HG02642 (cell line): ENCODE results near the gene RAPGEF4.
"Not testable (repeated sequence)": the region's sequence is repeated elsewhere in the genome, so short reads cannot be mapped to it uniquely, and the experiment has no call there.

Experiments used
- ATAC-seq: cut with Tn5 transposase; IDR thresholded peaks from one replicate; pipeline ENCODE4 v1.9.1; 2021; ENCODE audit warnings: mild to moderate bottlenecking; ENCODE audit not compliant: unreplicated experiment, poor library complexity

The RAPGEF4 gene

GRCh38 chr2:172769879-172770278 is 34.2 kb downstream of the RAPGEF4 start:
- ATAC-seq: no peak

GRCh38 chr2:172770887-172771286 is 35.2 kb downstream of the RAPGEF4 start:
- ATAC-seq: no peak

GRCh38 chr2:172772633-172773032 is 37.0 kb downstream of the RAPGEF4 start:
- ATAC-seq: no peak

- ATAC-seq: no peak
These were observed 38.7 kb downstream of the RAPGEF4 start for GRCh38 chr2:172774302-172774701.

GRCh38 chr2:172775319-172775718 is 39.7 kb downstream of the RAPGEF4 start:
- no peak for ATAC-seq

GRCh38 chr2:172777431-172777830 is 41.8 kb downstream of the RAPGEF4 start:
- no peak for ATAC-seq

- ATAC-seq: no peak
These were observed 47.0 kb downstream of the RAPGEF4 start for GRCh38 chr2:172782506-172783164.

GRCh38 chr2:172783165-172783898 is 47.7 kb downstream of the RAPGEF4 start:
- ATAC-seq: no peak

GRCh38 chr2:172788871-172789270 is 53.2 kb downstream of the RAPGEF4 start:
- ATAC-seq: no peak

GRCh38 chr2:172790404-172790803 is 54.8 kb downstream of the RAPGEF4 start:
- ATAC-seq: no peak

- ATAC-seq: no peak
These were observed 56.3 kb downstream of the RAPGEF4 start for GRCh38 chr2:172791953-172792352.

- ATAC-seq: no peak
These were observed 57.1 kb downstream of the RAPGEF4 start for GRCh38 chr2:172792711-172793110.

GRCh38 chr2:172803308-172803707 is 67.7 kb downstream of the RAPGEF4 start:
- ATAC-seq: not testable (repeated sequence)

- ATAC-seq: no peak
These were observed 68.8 kb downstream of the RAPGEF4 start for GRCh38 chr2:172804423-172804822.

- ATAC-seq: no peak
These were observed 70.8 kb downstream of the RAPGEF4 start for GRCh38 chr2:172806493-172806892.

GRCh38 chr2:172806996-172807395 is 71.4 kb downstream of the RAPGEF4 start:
- no peak for ATAC-seq

GRCh38 chr2:172808156-172808555 is 72.5 kb downstream of the RAPGEF4 start:
- no peak for ATAC-seq

GRCh38 chr2:172811027-172811426 is 75.4 kb downstream of the RAPGEF4 start:
- no peak for ATAC-seq

GRCh38 chr2:172812158-172812744 is 76.6 kb downstream of the RAPGEF4 start:
- ATAC-seq: no peak

- no peak for ATAC-seq
These were observed 77.8 kb downstream of the RAPGEF4 start for GRCh38 chr2:172813314-172813888.

- ATAC-seq: no peak
These were observed 81.8 kb downstream of the RAPGEF4 start for GRCh38 chr2:172817411-172817810.
